DND-41 (cell line): ENCODE data around the gene TNS1.

Experiments
- ATAC-seq: fragments of 200-7000 bp; cut with Tn5 transposase; 3 replicates; pipeline ENCODE4 v1.9.1; 2021; ENCODE audit warnings: low read depth; ENCODE audit not compliant: insufficient read depth
- DNase-seq: peaks from one replicate; pipeline ENCODE4 v3.0.0-alpha.2; 2020
- H2AFZ ChIP-seq: 2 replicates; pipeline ENCODE4 v1.6.0; 2012; ENCODE audit warnings: low read depth, low read length
- H3K27ac ChIP-seq: 2 replicates; pipeline ENCODE4 v1.5.1; 2012; ENCODE audit warnings: low read length, inconsistent platforms
- H3K27me3 ChIP-seq: fragments of 200-600 bp; sonication (generic); 2 replicates; pipeline ENCODE4 v1.6.0; 2012; ENCODE audit warnings: low read length, mild to moderate bottlenecking, inconsistent platforms; ENCODE audit not compliant: insufficient read depth, poor library complexity
- H3K36me3 ChIP-seq: 2 replicates; pipeline ENCODE4 v1.5.1; 2012; ENCODE audit warnings: low read length, inconsistent platforms; ENCODE audit not compliant: insufficient read depth
- H3K4me1 ChIP-seq: 2 replicates; pipeline ENCODE4 v1.5.1; 2012; ENCODE audit warnings: mild to moderate bottlenecking, low read length; ENCODE audit not compliant: insufficient read depth
- H3K4me2 ChIP-seq: 2 replicates; pipeline ENCODE4 v1.6.0; 2012; ENCODE audit warnings: mild to moderate bottlenecking, moderate library complexity, low read length, inconsistent platforms; ENCODE audit not compliant: insufficient read depth
- H3K4me3 ChIP-seq, 2 experiments: fragments of 200-600 bp in 1 of 2; shearing (Covaris generic) in 1 of 2; 2 replicates each; pipeline ENCODE4 v1.5.1; 2012 to 2016; ENCODE audit warnings: inconsistent platforms in 2 of 2, low read length in 2 of 2, mild to moderate bottlenecking in 2 of 2, low read depth in 1 of 2, moderate library complexity in 1 of 2
- H3K79me2 ChIP-seq: 2 replicates; pipeline ENCODE4 v1.6.0; 2012; ENCODE audit warnings: low read length, inconsistent platforms; ENCODE audit not compliant: insufficient read depth
- H3K9ac ChIP-seq: 2 replicates; pipeline ENCODE4 v1.6.0; 2012; ENCODE audit warnings: low read depth, mild to moderate bottlenecking, inconsistent platforms, low read length, moderate library complexity
- H3K9me3 ChIP-seq: 2 replicates; pipeline ENCODE4 v1.5.1; 2012; ENCODE audit warnings: low read length, moderate library complexity, mild to moderate bottlenecking, inconsistent platforms; ENCODE audit not compliant: insufficient read depth, severe bottlenecking
- H4K20me1 ChIP-seq: 2 replicates; pipeline ENCODE4 v1.6.0; 2012; ENCODE audit warnings: low read length; ENCODE audit not compliant: insufficient read depth
- CTCF ChIP-seq: IDR thresholded peaks from 2 replicates; pipeline ENCODE4 v1.5.1; 2012; ENCODE audit warnings: borderline replicate concordance, low read length, moderate library complexity, mild to moderate bottlenecking; ENCODE audit not compliant: poor library complexity, severe bottlenecking; ENCODE audit errors: extremely low read depth
- EZH2 ChIP-seq: IDR thresholded peaks from 3 replicates; pipeline ENCODE4 v1.6.1; 2012; ENCODE audit warnings: borderline replicate concordance, low read depth, mild to moderate bottlenecking, moderate library complexity, low read length, inconsistent platforms; ENCODE audit not compliant: severe bottlenecking

TNS1 gene

DNA sequence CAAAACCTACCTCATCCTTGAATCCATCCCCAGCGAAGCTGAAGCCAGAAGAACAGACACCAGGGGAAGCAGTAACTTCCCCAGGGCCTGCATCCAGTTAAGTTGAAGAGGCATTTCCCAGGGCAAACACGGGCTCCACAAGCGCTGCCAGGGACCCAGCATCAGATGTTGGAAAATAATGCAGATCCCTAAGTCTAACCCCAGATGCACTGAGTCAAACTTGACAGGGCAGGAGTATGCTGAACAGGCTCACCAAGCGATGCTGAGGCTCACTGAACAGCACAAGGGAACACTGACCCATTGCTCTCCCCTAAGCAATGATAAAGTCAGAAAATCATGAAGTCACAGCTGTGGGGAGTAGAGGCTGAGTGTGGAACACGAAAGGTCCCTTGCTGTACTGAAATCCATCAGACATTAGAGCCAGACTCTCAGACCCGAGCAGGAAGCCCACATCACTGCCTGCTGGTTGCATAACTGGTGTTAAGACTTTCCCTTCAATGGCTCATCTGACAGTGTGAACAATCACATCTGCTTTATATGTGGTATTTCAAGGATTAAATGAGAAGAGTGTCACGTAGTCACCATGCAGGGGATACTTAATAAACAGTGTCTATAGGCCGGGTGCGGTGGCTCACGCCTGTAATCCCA, 36.2 kb downstream of the TNS1 start:
- no peak overlapping the region for H2AFZ ChIP-seq
- H3K4me3 ChIP-seq: no peak overlapping the region
- DNase-seq: no peak
- H4K20me1 ChIP-seq: no peaks in the 10 kb centered on the region
- no peak overlapping the region for H3K9ac ChIP-seq
- no peaks in the 10 kb centered on the region for H3K36me3 ChIP-seq
- H3K4me2 ChIP-seq: no peak overlapping the region
- H3K9me3 ChIP-seq: no peaks in the 10 kb centered on the region
- no peak overlapping the region for H3K27ac ChIP-seq
- no peak for TF ChIP-seq CTCF
- TF ChIP-seq EZH2: no peak
- no peaks in the 10 kb centered on the region for H3K79me2 ChIP-seq
- H3K27me3 ChIP-seq: peaks cover 4% of the 10 kb centered on the region
- ATAC-seq: no peak
- no peaks in the 10 kb centered on the region for H3K4me1 ChIP-seq

GRCh38 chr2:217964275-217965161, 38.3 kb downstream of the TNS1 start:
- H3K9me3 ChIP-seq: no peaks in the 10 kb centered on the region
- no peaks in the 10 kb centered on the region for H3K36me3 ChIP-seq
- no peaks in the 10 kb centered on the region for H4K20me1 ChIP-seq
- no peak overlapping the region for H3K4me2 ChIP-seq
- ATAC-seq (no peak), DNase-seq (no peak)
- no peak for TF ChIP-seq EZH2
- TF ChIP-seq CTCF: no peak
- H3K4me1 ChIP-seq: no peaks in the 10 kb centered on the region
- peaks cover 4% of the 10 kb centered on the region for H3K27me3 ChIP-seq
- H3K79me2 ChIP-seq: no peaks in the 10 kb centered on the region
- no peak overlapping the region for H3K9ac ChIP-seq
- H3K27ac ChIP-seq: no peak overlapping the region
- no peak overlapping the region for H2AFZ ChIP-seq
- no peak overlapping the region for H3K4me3 ChIP-seq

DNA sequence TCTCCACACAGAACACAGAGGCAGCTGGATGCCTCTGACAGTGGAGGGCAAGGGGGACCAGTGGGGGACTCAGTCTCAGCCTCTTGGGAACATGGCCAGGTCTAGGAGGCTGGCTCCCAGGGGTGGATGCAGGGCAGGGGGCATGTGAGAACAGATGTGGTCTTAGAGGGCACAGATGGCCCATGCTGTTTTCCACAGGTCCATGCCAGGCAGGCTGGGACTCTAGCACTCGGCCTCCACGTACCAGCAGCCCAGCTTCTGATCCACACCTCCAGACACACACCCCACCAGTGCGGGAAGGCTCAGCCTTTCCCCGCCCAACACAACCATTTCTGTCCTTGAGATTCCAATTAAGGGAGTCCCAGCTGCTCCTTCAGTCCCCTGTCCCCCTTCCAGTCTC, 42.4 kb downstream of the TNS1 start:
- ATAC-seq (no peak), DNase-seq (no peak)
- Histone ChIP-seq H3K79me2 (no peaks in the 10 kb centered on the region), H3K4me2 (no peak overlapping the region), H3K27me3 (peaks cover 8% of the 10 kb centered on the region), H3K4me1 (no peaks in the 10 kb centered on the region), H3K9ac (no peak overlapping the region), H3K4me3 (no peak overlapping the region), H4K20me1 (no peaks in the 10 kb centered on the region), H3K27ac (no peak overlapping the region), H3K9me3 (no peaks in the 10 kb centered on the region), H3K36me3 (no peaks in the 10 kb centered on the region), H2AFZ (no peak overlapping the region)
- TF ChIP-seq CTCF: no peak
- TF ChIP-seq EZH2: no peak
